DOHH2 (cell line): Measurements from ENCODE around the gene TENT5A.

Experiments used
- CTCF ChIP-seq: fragments of 200-600 bp; sonication (generic); IDR thresholded peaks from one replicate; pipeline ENCODE4 v1.5.1; 2014; ENCODE audit warnings: antibody characterized with exemption, mild to moderate bottlenecking, low read depth, low read length; ENCODE audit not compliant: poor library complexity, severe bottlenecking
- EZH2phosphoT487 ChIP-seq: fragments of 200-600 bp; sonication (generic); IDR thresholded peaks from 2 replicates; pipeline ENCODE4 v1.6.1; 2017; ENCODE audit warnings: borderline replicate concordance, mild to moderate bottlenecking, antibody characterized with exemption, low read length, moderate library complexity, mixed read lengths

- TF ChIP-seq CTCF (no peak), EZH2phosphoT487 (no peak)
These were observed 31.4 kb upstream of the TENT5A start for GRCh38 chr6:81783893-81784292.
